HG02884 (cell line): ENCODE results near the gene BEND6.
A peak's percentile ranks its signal among the peaks of the same experiment; 100 is the strongest.
"Not testable (repeated sequence)": the region's sequence is repeated elsewhere in the genome, so short reads cannot be mapped to it uniquely, and the experiment has no call there.

ENCODE experiments used
- ATAC-seq: cut with Tn5 transposase; IDR thresholded peaks from one replicate; pipeline ENCODE4 v1.9.1; 2021; ENCODE audit warnings: mild to moderate bottlenecking, moderate library complexity; ENCODE audit not compliant: unreplicated experiment

Gene BEND6

GRCh38 chr6:57026001-57026400 is 71.1 kb downstream of the BEND6 start:
- ATAC-seq = no peak

- ATAC-seq = no peak
Measured at GRCh38 chr6:57027301-57027700, 72.4 kb downstream of the BEND6 start.

DNA sequence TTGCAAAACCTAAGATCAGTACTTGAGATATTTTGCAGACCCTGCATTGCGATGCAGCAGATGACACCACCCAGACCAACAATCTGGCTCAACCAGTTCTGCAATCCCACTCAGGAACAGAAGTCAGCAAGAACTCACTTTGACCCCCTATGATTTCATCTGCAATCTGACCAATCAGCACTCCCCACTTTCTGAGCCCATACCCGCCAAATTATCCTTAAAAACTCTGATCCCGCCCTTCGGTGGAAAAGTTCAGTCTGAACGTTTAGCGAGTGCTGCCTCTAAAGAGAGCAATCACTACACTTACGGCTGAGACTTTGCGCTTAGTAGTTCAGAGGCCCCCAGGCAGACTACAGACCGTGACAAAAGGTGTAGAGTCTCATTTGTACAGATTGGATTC is 74.3 kb downstream of the BEND6 start:
- no peak for ATAC-seq

- ATAC-seq = no peak
Measured at GRCh38 chr6:57033228-57033627, 78.3 kb downstream of the BEND6 start.

- ATAC-seq = no peak
Measured at GRCh38 chr6:57035549-57035948, 80.6 kb downstream of the BEND6 start.

DNA sequence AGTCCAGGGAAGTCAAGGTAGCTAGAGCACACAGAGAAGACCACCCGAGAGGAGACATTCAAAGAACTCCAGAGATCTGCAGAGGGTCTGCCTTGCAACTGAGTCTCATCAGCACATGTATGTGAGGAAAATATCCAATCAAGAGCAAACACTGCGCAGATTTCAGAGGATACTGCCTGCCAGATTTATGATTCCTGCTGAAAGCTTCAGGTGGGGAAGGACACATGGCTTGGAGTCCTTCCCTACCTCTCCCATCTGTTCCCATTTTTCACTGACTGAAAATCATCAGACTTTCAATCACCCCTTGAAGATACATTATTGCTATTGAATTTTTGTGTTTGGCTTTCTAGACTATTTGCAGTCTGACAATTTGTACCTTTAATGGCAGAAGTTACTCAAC is 84.0 kb downstream of the BEND6 start:
- ATAC-seq = no peak

DNA sequence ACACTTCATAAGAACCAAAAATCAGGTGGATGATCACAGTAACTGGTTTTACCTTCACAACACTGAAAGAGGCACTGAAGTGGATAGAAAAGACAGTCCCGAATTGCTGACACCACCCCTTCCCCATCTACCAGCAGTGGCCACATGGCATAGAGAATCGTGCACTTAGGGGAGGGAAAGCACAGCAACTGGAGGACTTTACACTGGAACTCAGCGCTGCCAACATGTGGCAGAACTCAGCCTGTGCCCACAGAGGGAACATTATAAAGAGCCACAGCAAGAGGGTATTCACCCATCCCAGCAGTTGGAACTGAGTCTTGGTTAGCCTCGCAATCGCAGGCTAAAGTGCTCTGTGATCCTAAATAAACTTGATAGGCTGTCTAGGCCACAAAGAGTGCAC is 85.1 kb downstream of the BEND6 start:
- ATAC-seq = no peak

DNA sequence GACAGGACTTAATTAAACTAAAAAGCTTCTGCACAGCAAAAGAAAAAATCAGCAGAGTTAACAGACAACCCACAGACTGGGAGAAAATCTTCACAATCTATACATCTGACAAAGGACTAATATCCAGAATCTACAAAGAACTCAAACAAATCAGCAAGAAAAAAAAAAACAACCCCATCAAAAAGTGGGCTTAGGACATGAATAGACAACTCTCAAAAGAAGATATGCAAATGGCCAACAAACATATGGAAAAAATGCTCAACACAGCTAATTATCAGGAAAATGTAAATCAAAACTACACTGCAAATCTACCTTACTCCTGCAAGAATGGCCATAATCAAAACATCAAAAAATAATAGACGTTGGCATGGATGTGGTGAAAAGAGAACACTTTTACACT is 89.2 kb downstream of the BEND6 start:
- not testable (repeated sequence) for ATAC-seq

GRCh38 chr6:57044568-57044967 is 89.7 kb downstream of the BEND6 start:
- no peak for ATAC-seq

DNA sequence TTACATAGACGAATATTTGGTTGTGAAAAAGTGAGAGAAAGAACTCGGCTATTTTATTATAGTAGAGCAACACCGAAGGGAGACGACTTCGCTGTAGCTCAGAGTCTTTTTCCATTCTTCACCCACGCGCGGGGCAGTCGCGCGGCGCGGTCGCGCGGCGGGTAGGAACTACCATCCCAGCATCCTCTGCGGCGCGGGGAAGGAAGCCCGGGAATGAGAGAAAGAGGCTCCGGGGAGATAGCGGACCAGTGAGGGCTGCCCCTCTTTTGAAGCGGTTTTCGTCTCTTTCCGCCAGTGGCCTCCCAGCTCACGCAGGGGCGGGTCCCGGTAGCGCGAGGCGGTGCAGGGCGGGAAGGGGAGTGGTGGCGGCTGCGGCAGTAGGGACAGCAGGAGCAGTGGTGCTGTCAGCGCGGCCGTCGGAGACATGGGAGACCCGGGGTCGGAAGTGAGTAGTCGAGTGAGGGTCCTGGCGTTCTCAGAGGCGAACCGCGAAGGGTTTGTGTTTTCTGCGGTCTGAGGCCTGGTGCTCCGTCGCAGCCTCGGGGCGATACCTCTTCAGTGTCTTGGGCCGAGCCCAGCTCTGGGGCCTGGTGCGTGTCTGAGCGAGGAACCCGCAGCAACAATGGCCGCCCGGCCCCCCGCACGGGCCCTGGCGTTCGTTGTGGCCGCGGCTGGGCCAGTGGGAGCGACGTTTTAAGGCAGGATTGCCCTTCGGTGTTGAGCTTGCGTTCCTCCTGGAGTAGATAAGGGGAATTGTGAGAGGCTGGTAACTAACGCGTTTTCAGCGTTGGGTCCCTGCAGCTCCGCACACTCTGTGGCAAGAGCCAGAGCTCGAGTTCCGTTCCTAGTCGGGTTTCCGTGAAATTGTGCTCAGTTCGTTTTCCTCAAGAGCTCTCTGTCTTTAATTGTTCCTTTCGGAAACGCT is 91.7 kb downstream of the BEND6 start, which contains the start of gene KIAA1586:
Gene KIAA1586 (plus strand): TSS at position 362 of the 925 bp plus-strand sequence. CDS start 63 bp downstream, at position 425.
- ATAC-seq = peak; percentile 96

DNA sequence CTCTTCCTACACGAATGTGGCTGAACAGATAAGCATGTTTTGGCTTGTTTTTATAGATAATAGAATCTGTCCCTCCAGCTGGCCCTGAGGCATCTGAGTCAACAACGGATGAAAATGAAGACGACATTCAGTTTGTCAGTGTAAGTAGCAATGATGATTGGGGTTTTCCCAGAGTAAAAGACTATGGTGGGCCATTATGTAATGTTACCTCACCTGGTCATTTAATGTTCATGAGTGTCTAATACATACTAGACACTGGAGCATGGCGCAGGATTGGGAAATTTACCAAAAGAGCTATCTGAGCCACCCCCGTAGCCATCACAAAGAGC is 92.3 kb downstream of the BEND6 start:
- peak; percentile 23 for ATAC-seq

- not testable (repeated sequence) for ATAC-seq
Measured at GRCh38 chr6:57047859-57048258, 93.0 kb downstream of the BEND6 start.

- no peak for ATAC-seq
Measured at GRCh38 chr6:57048577-57048976, 93.7 kb downstream of the BEND6 start.

- no peak for ATAC-seq
Measured at GRCh38 chr6:57063847-57064246, 108.9 kb downstream of the BEND6 start.

DNA sequence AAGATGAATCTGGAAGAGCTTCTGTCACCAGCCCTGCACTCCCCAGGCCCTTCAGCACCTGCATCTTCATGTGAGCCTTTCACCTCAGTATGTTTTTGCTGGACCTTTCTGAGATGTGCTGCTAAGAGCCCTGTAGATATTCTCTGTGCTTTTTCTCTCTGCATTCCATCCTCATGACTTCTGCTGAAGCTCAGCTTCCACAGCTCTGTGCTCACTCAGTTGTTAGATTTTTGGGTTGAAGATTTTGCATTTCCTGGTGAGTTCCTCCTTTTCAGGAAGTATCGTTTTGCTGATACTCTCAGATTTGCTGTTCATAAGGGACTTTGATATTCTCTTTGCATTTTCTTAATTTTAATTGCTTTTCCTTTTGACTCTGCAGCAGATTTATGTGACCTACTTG is 109.9 kb downstream of the BEND6 start:
- no peak for ATAC-seq

GRCh38 chr6:57068061-57068460 is 113.2 kb downstream of the BEND6 start:
- ATAC-seq = no peak

DNA sequence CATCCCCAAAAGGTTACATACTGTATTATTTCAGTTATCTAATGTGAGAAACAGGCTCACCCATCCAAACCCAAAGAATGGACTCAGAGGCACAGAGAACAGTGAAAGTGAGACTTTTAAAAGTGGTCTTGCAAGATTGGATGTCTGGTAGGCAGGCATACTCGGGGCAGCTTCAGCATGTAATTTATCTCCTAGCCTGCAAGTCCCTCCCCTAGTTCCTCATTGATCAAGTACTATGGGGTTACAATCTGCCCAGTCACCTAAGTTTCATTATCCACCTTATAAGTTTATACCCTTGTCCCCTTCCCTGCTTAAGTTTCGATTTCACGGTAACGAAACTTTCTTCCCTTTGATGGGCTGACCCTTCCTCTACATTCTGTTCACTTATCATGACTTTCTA is 114.3 kb downstream of the BEND6 start:
- no peak for ATAC-seq

DNA sequence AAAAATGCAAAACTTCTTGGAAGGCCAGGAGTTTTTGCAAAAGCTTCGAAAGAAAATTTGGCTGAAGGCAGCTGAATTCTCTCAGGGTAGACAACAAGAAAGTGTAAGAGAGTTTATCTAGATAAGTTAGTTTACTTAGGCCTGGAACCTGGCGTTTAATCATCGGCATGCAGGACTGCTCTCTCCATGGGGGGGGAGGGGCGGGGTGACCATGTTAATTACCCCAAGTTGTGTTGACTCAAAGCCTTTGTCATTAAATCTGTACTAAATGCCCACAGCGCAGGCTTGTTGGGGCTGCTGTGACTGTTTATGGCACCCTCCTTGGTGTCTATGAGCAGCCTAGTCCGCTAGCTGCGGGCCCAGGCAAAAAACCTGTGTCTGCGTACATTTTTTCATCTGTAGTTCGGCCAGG is 115.0 kb downstream of the BEND6 start:
- ATAC-seq = no peak

GRCh38 chr6:57072108-57072507 is 117.2 kb downstream of the BEND6 start:
- no peak for ATAC-seq

- ATAC-seq = no peak
Measured at GRCh38 chr6:57074383-57074782, 119.5 kb downstream of the BEND6 start.

GRCh38 chr6:57075092-57075491 is 120.2 kb downstream of the BEND6 start:
- no peak for ATAC-seq
